ENCODE measurements around the gene HABP2. TPM values are rescaled to one million over a fixed set of nuclear protein-coding genes. Genes with fewer than 3 reads are reported as not detected.

HABP2 gene
- total and polyA plus RNA-seq, 9 of the 15 experiments (the other 6 are each of a cell fraction or from before 2014, with no cell fraction given), result 0.09 TPM; not detected in 8

- no peak for FAIRE-seq
- WGBS (ENCODE audit: insufficient coverage, low coverage, missing lambda C conversion rate), result 0% methylated on average over 1 of the region's 1 CpG
Measured at GRCh38 chr10:113541549-113541927, 11.3 kb upstream of the HABP2 start.

DNA sequence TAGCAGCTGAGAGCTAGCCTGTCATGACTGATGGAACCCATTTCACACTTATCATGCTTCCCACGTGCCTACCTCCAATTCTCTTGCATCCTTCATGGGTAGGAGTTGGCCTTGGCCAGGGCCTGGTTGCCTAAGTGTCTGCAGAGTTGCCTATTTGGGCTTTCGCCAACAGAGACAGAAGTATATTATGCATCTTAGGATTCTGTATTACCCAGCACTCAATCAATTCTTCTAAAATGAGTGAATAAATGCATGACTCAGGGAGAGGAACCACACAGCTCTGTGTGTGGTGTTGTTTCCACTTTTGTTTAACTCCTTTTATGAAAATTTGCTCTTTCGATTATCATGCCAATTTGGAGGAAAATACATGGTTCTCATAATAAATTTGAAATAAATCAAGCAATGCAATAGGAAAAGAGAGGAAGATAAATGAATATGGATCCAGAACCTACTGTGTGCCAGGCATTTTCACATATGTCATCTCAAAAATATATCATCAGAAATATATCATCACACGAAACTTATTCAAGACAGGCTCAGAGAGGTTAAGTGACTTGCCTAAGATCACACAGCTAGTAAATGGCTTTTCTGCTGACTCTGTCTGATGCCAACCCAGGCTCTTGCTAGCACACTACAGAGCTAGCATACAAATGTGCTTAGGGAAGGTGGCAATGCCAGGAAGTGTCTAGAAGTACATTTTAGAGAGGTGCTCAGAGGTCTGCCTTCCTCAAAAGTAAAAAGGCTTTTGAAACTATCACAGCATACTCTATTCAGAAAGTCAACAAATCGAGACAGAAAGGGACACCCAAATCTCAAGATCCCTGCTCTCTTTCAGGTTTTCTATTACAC, 9.5 kb upstream of the HABP2 start:
- no peak overlapping the region for H3K4me3 ChIP-seq
- no peaks in the 10 kb centered on the region for H3K9me3 ChIP-seq (replicated peaks; ENCODE audit: control insufficient read depth, insufficient read depth, low read depth, low read length)
- H3K4me1 ChIP-seq (replicated peaks in 1 of 2; ENCODE audit: control insufficient read depth in 2 of 2, insufficient read depth in 2 of 2, low read length in 2 of 2), result no peaks in the 10 kb centered on the region
- no peaks in the 10 kb centered on the region for H4K20me1 ChIP-seq (replicated peaks; ENCODE audit: control insufficient read depth, insufficient read depth, low read length)
- peaks cover 0 to 6% of the 10 kb centered on the region in 2 experiments; a peak in 3 of 5 replicates for H3K27me3 ChIP-seq (ENCODE audit: control insufficient read depth in 2 of 2, insufficient read depth in 2 of 2, low read length in 2 of 2)
- no peaks in the 10 kb centered on the region for H3K9me1 ChIP-seq (ENCODE audit: control insufficient read depth, insufficient read depth, low read length)
- CTCF ChIA-PET (ENCODE audit: low intra/inter-chr PET ratio), result no interaction called here
- in situ Hi-C loops (cut with MboI) (no loop called here), intact Hi-C loops (cut with micrococcal nuclease) (no loop called here)
- no peak for DNase-seq (ENCODE audit: extremely low read depth in 1 of 4, low spot score in 3 of 4)
- POLR2A ChIA-PET, result no interaction called here
- H3K36me3 ChIP-seq (ENCODE audit: control insufficient read depth, insufficient read depth, low read length), result no peaks in the 10 kb centered on the region
- no peak overlapping the region for H3K27ac ChIP-seq (ENCODE audit: extremely low read depth, low read depth, low read length)
- no peak for ATAC-seq
- H3K79me2 ChIP-seq (ENCODE audit: control insufficient read depth, insufficient read depth, low read length), result no peaks in the 10 kb centered on the region
- no peak overlapping the region for H3K9ac ChIP-seq (ENCODE audit: insufficient read depth in 1 of 2, low read depth in 2 of 2, low read length in 2 of 2)
- no peak for FAIRE-seq
- H2AFZ ChIP-seq (ENCODE audit: low read depth, low read length), result no peak overlapping the region
- no peak overlapping the region for H3K4me2 ChIP-seq (ENCODE audit: insufficient read depth, low read length)
- 3% methylated on average over 4 of the region's 5 CpGs for WGBS (ENCODE audit: insufficient coverage, low coverage, missing lambda C conversion rate)
- BruUV-seq (replicated peaks), result no TSS peak
- TF ChIP-seq RBM25 (IDR thresholded peaks at IDR 0.05; ENCODE audit: low read depth, low read length, severe bottlenecking) (peak; percentile 69), MEF2A (IDR thresholded peaks at IDR 0.05; ENCODE audit: control insufficient read depth, low read depth, low read length) (no peak), RAD21 (CRISPR knock-in tag; conservative IDR thresholded peaks at IDR 0.05 in 1 of 2, IDR thresholded peaks at IDR 0.05 in 1 of 2) (no peak), ZFP36 (IDR thresholded peaks at IDR 0.05; ENCODE audit: low read depth, low read length, partially characterized antibody) (peak; percentile 39), NFYB (IDR thresholded peaks at IDR 0.05; ENCODE audit: extremely low read depth, insufficient read length) (no peak), RBM22 (IDR thresholded peaks at IDR 0.05; ENCODE audit: low read depth, low read length, poor library complexity, severe bottlenecking) (no peak), USF2 (CRISPR knock-in tag; IDR thresholded peaks at IDR 0.05) (no peak), ZNF766 (CRISPR knock-in tag; conservative IDR thresholded peaks at IDR 0.05) (no peak), ZBTB1 (CRISPR knock-in tag; IDR thresholded peaks at IDR 0.05; ENCODE audit: borderline replicate concordance, low read depth) (no peak), CTBP1 (IDR thresholded peaks at IDR 0.05; ENCODE audit: borderline replicate concordance) (no peak)

More at GRCh38 chr10:113541549-113541927, 11.3 kb upstream of the HABP2 start:
- no peaks in the 10 kb centered on the region for H3K79me2 ChIP-seq (ENCODE audit: control insufficient read depth, insufficient read depth, low read length)
- H3K9ac ChIP-seq (ENCODE audit: insufficient read depth in 1 of 2, low read depth in 2 of 2, low read length in 2 of 2), result no peak overlapping the region
- no peak overlapping the region for H3K4me2 ChIP-seq (ENCODE audit: insufficient read depth, low read length)
- no peaks in the 10 kb centered on the region for H4K20me1 ChIP-seq (replicated peaks; ENCODE audit: control insufficient read depth, insufficient read depth, low read length)
- DNase-seq (ENCODE audit: extremely low read depth in 1 of 4, low spot score in 3 of 4) (no peak), ATAC-seq (no peak)
- no peak overlapping the region for H3K4me3 ChIP-seq
- in situ Hi-C loops (cut with MboI) (no loop called here), intact Hi-C loops (cut with micrococcal nuclease) (no loop called here)
- BruUV-seq (replicated peaks), result no TSS peak
- POLR2A ChIA-PET, result no interaction called here
- no peaks in the 10 kb centered on the region for H3K36me3 ChIP-seq (ENCODE audit: control insufficient read depth, insufficient read depth, low read length)
- H3K9me3 ChIP-seq (replicated peaks; ENCODE audit: control insufficient read depth, insufficient read depth, low read depth, low read length), result no peaks in the 10 kb centered on the region
- no peaks in the 10 kb centered on the region for H3K4me1 ChIP-seq (replicated peaks in 1 of 2; ENCODE audit: control insufficient read depth in 2 of 2, insufficient read depth in 2 of 2, low read length in 2 of 2)
- peaks cover 0 to 9% of the 10 kb centered on the region in 2 experiments; a peak in 3 of 5 replicates for H3K27me3 ChIP-seq (ENCODE audit: control insufficient read depth in 2 of 2, insufficient read depth in 2 of 2, low read length in 2 of 2)
- H3K9me1 ChIP-seq (ENCODE audit: control insufficient read depth, insufficient read depth, low read length), result no peaks in the 10 kb centered on the region
- no peak for TF ChIP-seq ZNF347 (CRISPR knock-in tag; IDR thresholded peaks at IDR 0.05; ENCODE audit: low read depth)
- no peak for TF ChIP-seq DACH1 (IDR thresholded peaks at IDR 0.05; ENCODE audit: partially characterized antibody)
- TF ChIP-seq, protein P1, sequence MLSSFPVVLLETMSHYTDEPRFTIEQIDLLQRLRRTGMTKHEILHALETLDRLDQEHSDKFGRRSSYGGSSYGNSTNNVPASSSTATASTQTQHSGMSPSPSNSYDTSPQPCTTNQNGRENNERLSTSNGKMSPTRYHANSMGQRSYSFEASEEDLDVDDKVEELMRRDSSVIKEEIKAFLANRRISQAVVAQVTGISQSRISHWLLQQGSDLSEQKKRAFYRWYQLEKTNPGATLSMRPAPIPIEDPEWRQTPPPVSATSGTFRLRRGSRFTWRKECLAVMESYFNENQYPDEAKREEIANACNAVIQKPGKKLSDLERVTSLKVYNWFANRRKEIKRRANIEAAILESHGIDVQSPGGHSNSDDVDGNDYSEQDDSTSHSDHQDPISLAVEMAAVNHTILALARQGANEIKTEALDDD (IDR thresholded peaks at IDR 0.05), result no peak
- no peak for TF ChIP-seq SREBF1 (IDR thresholded peaks at IDR 0.05; ENCODE audit: borderline replicate concordance, low read depth, low read length)
- H2AFZ ChIP-seq (ENCODE audit: low read depth, low read length), result no peak overlapping the region
- CTCF ChIA-PET (ENCODE audit: low intra/inter-chr PET ratio), result no interaction called here
- no peak overlapping the region for H3K27ac ChIP-seq (ENCODE audit: extremely low read depth, low read depth, low read length)
